Measurements from ENCODE around the gene ZFPM1. TPM values are rescaled to one million over a fixed set of nuclear protein-coding genes. Genes with fewer than 3 reads are reported as not detected.

The ZFPM1 gene
- total and polyA plus RNA-seq, 4 donors: 0.19 to 12.8 (median 5.3) TPM

DNA sequence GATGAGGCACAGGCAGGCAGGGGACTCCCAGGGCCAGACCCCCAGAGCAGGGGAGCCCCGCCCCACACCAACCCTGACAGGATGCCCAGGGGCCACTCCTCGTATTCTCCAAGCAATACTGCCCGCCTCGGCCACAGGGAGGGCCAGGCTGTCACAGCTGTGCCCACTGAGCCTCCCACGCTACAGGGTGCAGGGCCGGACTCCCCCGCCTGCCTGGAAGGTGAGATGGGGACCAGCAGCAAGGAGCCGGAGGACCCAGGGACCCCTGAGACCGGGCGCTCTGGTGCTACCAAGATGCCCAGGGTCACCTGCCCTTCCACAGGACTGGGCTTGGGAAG, 18.8 kb upstream of the ZFPM1 start:
- no peak for TF ChIP-seq JUND (IDR thresholded peaks at IDR 0.05)
- TF ChIP-seq, protein P1, sequence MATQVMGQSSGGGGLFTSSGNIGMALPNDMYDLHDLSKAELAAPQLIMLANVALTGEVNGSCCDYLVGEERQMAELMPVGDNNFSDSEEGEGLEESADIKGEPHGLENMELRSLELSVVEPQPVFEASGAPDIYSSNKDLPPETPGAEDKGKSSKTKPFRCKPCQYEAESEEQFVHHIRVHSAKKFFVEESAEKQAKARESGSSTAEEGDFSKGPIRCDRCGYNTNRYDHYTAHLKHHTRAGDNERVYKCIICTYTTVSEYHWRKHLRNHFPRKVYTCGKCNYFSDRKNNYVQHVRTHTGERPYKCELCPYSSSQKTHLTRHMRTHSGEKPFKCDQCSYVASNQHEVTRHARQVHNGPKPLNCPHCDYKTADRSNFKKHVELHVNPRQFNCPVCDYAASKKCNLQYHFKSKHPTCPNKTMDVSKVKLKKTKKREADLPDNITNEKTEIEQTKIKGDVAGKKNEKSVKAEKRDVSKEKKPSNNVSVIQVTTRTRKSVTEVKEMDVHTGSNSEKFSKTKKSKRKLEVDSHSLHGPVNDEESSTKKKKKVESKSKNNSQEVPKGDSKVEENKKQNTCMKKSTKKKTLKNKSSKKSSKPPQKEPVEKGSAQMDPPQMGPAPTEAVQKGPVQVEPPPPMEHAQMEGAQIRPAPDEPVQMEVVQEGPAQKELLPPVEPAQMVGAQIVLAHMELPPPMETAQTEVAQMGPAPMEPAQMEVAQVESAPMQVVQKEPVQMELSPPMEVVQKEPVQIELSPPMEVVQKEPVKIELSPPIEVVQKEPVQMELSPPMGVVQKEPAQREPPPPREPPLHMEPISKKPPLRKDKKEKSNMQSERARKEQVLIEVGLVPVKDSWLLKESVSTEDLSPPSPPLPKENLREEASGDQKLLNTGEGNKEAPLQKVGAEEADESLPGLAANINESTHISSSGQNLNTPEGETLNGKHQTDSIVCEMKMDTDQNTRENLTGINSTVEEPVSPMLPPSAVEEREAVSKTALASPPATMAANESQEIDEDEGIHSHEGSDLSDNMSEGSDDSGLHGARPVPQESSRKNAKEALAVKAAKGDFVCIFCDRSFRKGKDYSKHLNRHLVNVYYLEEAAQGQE (IDR thresholded peaks at IDR 0.05): no peak
- no peak for TF ChIP-seq HNF4A (conservative IDR thresholded peaks at IDR 0.05)
- peaks cover 0 to 3% (median under 1%) of the 10 kb centered on the region in 4 donors for H3K4me1 ChIP-seq (ENCODE audit: control insufficient read depth in 4 of 4, insufficient read depth in 4 of 4, low read length in 3 of 4)

DNA sequence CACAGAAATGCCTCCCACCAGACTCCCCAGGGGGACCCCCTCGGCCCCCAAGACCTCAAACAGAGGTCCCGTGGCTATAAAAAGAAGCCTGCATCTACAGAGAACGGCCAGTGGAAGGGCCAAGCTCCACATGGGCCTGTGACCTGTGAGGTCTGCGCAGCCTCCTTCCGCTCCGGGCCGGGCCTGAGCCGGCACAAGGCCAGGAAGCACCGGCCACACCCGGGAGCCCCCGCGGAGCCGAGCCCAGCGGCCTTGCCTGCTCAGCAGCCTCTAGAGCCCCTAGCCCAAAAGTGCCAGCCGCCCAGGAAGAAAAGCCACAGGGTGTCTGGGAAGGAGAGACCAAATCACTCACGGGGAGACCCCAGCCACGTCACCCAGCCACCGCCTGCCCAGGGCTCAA, 18.3 kb upstream of the ZFPM1 start:
- Histone ChIP-seq H3K9me3 (ENCODE audit: control insufficient read depth in 4 of 4, low read length in 3 of 4) (no peaks in the 10 kb centered on the region), H3K27ac (ENCODE audit: low read depth in 1 of 2, low read length in 2 of 2) (no peak overlapping the region), H3K9ac (ENCODE audit: low read depth in 1 of 2, low read length in 2 of 2) (no peak overlapping the region), H3K27me3 (ENCODE audit: control insufficient read depth in 4 of 4, insufficient read depth in 4 of 4, low read length in 3 of 4) (peaks cover 0 to 4% (median 0%) of the 10 kb centered on the region in 4 donors), H3K36me3 (ENCODE audit: control insufficient read depth in 4 of 4, insufficient read depth in 3 of 4, low read depth in 1 of 4, low read length in 3 of 4) (no peaks in the 10 kb centered on the region), H3K4me3 (ENCODE audit: low read depth in 1 of 3, low read length in 3 of 3) (no peak overlapping the region), H3K4me1 (ENCODE audit: control insufficient read depth in 4 of 4, insufficient read depth in 4 of 4, low read length in 3 of 4) (peaks cover 0 to 3% (median under 1%) of the 10 kb centered on the region in 4 donors)
- WGBS: 78% methylated on average over 18 of the region's 18 CpGs
- TF ChIP-seq, protein P2, sequence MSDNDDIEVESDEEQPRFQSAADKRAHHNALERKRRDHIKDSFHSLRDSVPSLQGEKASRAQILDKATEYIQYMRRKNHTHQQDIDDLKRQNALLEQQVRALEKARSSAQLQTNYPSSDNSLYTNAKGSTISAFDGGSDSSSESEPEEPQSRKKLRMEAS (IDR thresholded peaks at IDR 0.05): no peak
- TF ChIP-seq HNF4A (conservative IDR thresholded peaks at IDR 0.05) (no peak), FOXA1 (IDR thresholded peaks at IDR 0.05) (no peak), TAF1 (conservative IDR thresholded peaks at IDR 0.05) (no peak), SP1 (IDR thresholded peaks at IDR 0.05) (no peak), HNF4G (IDR thresholded peaks at IDR 0.05) (no peak), YY1 (IDR thresholded peaks at IDR 0.05) (no peak), RAD21 (IDR thresholded peaks at IDR 0.05) (no peak), RXRA (IDR thresholded peaks at IDR 0.05) (no peak), NR2F2 (IDR thresholded peaks at IDR 0.05) (no peak), JUND (IDR thresholded peaks at IDR 0.05) (no peak), GABPA (IDR thresholded peaks at IDR 0.05 in 1 of 2, conservative IDR thresholded peaks at IDR 0.05 in 1 of 2) (no peak), FOXA2 (IDR thresholded peaks at IDR 0.05) (no peak), EGR1 (IDR thresholded peaks at IDR 0.05; ENCODE audit: low read depth in 2 of 2) (no peak)
- TF ChIP-seq, protein P3, sequence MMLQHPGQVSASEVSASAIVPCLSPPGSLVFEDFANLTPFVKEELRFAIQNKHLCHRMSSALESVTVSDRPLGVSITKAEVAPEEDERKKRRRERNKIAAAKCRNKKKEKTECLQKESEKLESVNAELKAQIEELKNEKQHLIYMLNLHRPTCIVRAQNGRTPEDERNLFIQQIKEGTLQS (IDR thresholded peaks at IDR 0.05): no peak
- TF ChIP-seq, protein P4, sequence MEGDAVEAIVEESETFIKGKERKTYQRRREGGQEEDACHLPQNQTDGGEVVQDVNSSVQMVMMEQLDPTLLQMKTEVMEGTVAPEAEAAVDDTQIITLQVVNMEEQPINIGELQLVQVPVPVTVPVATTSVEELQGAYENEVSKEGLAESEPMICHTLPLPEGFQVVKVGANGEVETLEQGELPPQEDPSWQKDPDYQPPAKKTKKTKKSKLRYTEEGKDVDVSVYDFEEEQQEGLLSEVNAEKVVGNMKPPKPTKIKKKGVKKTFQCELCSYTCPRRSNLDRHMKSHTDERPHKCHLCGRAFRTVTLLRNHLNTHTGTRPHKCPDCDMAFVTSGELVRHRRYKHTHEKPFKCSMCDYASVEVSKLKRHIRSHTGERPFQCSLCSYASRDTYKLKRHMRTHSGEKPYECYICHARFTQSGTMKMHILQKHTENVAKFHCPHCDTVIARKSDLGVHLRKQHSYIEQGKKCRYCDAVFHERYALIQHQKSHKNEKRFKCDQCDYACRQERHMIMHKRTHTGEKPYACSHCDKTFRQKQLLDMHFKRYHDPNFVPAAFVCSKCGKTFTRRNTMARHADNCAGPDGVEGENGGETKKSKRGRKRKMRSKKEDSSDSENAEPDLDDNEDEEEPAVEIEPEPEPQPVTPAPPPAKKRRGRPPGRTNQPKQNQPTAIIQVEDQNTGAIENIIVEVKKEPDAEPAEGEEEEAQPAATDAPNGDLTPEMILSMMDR (IDR thresholded peaks at IDR 0.05; ENCODE audit: low read depth, low read length, missing input control): no peak
- TF ChIP-seq, protein P5, sequence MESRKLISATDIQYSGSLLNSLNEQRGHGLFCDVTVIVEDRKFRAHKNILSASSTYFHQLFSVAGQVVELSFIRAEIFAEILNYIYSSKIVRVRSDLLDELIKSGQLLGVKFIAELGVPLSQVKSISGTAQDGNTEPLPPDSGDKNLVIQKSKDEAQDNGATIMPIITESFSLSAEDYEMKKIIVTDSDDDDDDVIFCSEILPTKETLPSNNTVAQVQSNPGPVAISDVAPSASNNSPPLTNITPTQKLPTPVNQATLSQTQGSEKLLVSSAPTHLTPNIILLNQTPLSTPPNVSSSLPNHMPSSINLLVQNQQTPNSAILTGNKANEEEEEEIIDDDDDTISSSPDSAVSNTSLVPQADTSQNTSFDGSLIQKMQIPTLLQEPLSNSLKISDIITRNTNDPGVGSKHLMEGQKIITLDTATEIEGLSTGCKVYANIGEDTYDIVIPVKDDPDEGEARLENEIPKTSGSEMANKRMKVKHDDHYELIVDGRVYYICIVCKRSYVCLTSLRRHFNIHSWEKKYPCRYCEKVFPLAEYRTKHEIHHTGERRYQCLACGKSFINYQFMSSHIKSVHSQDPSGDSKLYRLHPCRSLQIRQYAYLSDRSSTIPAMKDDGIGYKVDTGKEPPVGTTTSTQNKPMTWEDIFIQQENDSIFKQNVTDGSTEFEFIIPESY (IDR thresholded peaks at IDR 0.05): no peak
- TF ChIP-seq, protein P1 (IDR thresholded peaks at IDR 0.05): no peak
- no peak for DNase-seq (ENCODE audit: low spot score)

More for the DNA sequence above, 18.8 kb upstream of the ZFPM1 start:
- peaks cover 0 to 4% (median 0%) of the 10 kb centered on the region in 4 donors for H3K27me3 ChIP-seq (ENCODE audit: control insufficient read depth in 4 of 4, insufficient read depth in 4 of 4, low read length in 3 of 4)
- H3K9me3 ChIP-seq (ENCODE audit: control insufficient read depth in 4 of 4, low read length in 3 of 4): no peaks in the 10 kb centered on the region
- no peak overlapping the region for H3K9ac ChIP-seq (ENCODE audit: low read depth in 1 of 2, low read length in 2 of 2)
- no peak overlapping the region for H3K27ac ChIP-seq (ENCODE audit: low read depth in 1 of 2, low read length in 2 of 2)
- WGBS: 83% methylated on average over 10 of the region's 10 CpGs
- no peak overlapping the region for H3K4me3 ChIP-seq (ENCODE audit: low read depth in 1 of 3, low read length in 3 of 3)
- H3K36me3 ChIP-seq (ENCODE audit: control insufficient read depth in 4 of 4, insufficient read depth in 3 of 4, low read depth in 1 of 4, low read length in 3 of 4): no peaks in the 10 kb centered on the region
- DNase-seq (ENCODE audit: low spot score): no peak

All from liver (tissue), 9 donors.